ENCODE data around the gene MAP3K14. TPM values are rescaled to one million over a fixed set of nuclear protein-coding genes. Genes with fewer than 3 reads are reported as not detected.

The MAP3K14 gene
- polyA plus RNA-seq, 1 of the 3 experiments (the other 2 are of a cell fraction), result 11.9 TPM

Other genes with a start within 250 kb of the MAP3K14 start
- gene PLCD3, start 184.5 kb downstream of the MAP3K14 start, polyA plus RNA-seq (2012; rRNA removed), result 51.7 and 59.7 TPM in 2 replicates
- 15.8 and 18.1 TPM in 2 replicates for gene ACBD4, start 181.3 kb downstream of the MAP3K14 start, polyA plus RNA-seq (2012; rRNA removed)
- gene HEXIM1, start 168.5 kb downstream of the MAP3K14 start, polyA plus RNA-seq (2012; rRNA removed), result 16.1 and 20.7 TPM in 2 replicates
- 8.4 and 9.3 TPM in 2 replicates for gene HEXIM2, start 155.1 kb downstream of the MAP3K14 start, polyA plus RNA-seq (2012; rRNA removed)
- gene FMNL1, start 95.1 kb downstream of the MAP3K14 start, polyA plus RNA-seq (2012; rRNA removed), result 1.5 and 2.8 TPM in 2 replicates
- gene SPATA32, start 54.9 kb downstream of the MAP3K14 start, polyA plus RNA-seq (2012; rRNA removed), result 0.08 TPM in 1 of 2 replicates, not detected in the other
- gene ARHGAP27, start 115.8 kb upstream of the MAP3K14 start, polyA plus RNA-seq (2012; rRNA removed), result 2.1 and 4.3 TPM in 2 replicates
- 9.0 and 12.3 TPM in 2 replicates for gene PLEKHM1, start 173.7 kb upstream of the MAP3K14 start, polyA plus RNA-seq (2012; rRNA removed)

All from SK-N-SH (cell line).